ENCODE data around the gene TMX1.

GRCh38 chr14:51258788-51259187, 18.7 kb downstream of the TMX1 start:
- TF ChIP-seq CTCF (IDR thresholded peaks at IDR 0.05) (no peak), POLR2A (IDR thresholded peaks at IDR 0.05) (no peak)
